GM21528 (cell line): ENCODE data around the gene SKP1.
"Not testable (repeated sequence)": the region's sequence is repeated elsewhere in the genome, so short reads cannot be mapped to it uniquely, and the experiment has no call there.

Experiments
- ATAC-seq: cut with Tn5 transposase; IDR thresholded peaks from one replicate; pipeline ENCODE4 v1.9.1; 2021; ENCODE audit warnings: mild to moderate bottlenecking, moderate library complexity; ENCODE audit not compliant: unreplicated experiment, low FRiP score

SKP1 gene

GRCh38 chr5:134176511-134177368, at the start of gene SKP1:
Gene SKP1 (minus strand): TSS chr5:134176950. CDS start chr5:134174022, 2,928 bp downstream.
- peak; percentile 83 for ATAC-seq

- peak; percentile 80 for ATAC-seq
These were observed 49.2 kb upstream of the SKP1 start, which contains the start of gene PPP2CA for GRCh38 chr5:134225780-134226440. Gene PPP2CA (minus strand): TSS chr5:134226073. CDS start chr5:134225861, 212 bp downstream.

GRCh38 chr5:134224888-134225779, 48.4 kb upstream of the SKP1 start:
- peak; percentile 45 for ATAC-seq

GRCh38 chr5:134223406-134224248, 46.9 kb upstream of the SKP1 start:
- ATAC-seq: no peak

GRCh38 chr5:134221690-134222089, 44.9 kb upstream of the SKP1 start:
- ATAC-seq: not testable (repeated sequence)

- no peak for ATAC-seq
These were observed 39.0 kb upstream of the SKP1 start for GRCh38 chr5:134215757-134216156.

GRCh38 chr5:134211263-134212031, 34.7 kb upstream of the SKP1 start:
- not testable (repeated sequence) for ATAC-seq

GRCh38 chr5:134209477-134210245, 32.9 kb upstream of the SKP1 start:
- ATAC-seq: no peak

GRCh38 chr5:134207696-134208095, 30.9 kb upstream of the SKP1 start:
- ATAC-seq: no peak

- no peak for ATAC-seq
These were observed 29.9 kb upstream of the SKP1 start for GRCh38 chr5:134206627-134207160.

- no peak for ATAC-seq
These were observed 27.8 kb upstream of the SKP1 start for GRCh38 chr5:134204575-134204974.

- ATAC-seq: no peak
These were observed 26.9 kb upstream of the SKP1 start for GRCh38 chr5:134203630-134204029.

GRCh38 chr5:134195666-134196065, 18.9 kb upstream of the SKP1 start:
- no peak for ATAC-seq

GRCh38 chr5:134189031-134189430, 12.3 kb upstream of the SKP1 start:
- no peak for ATAC-seq

GRCh38 chr5:134188092-134188491, 11.3 kb upstream of the SKP1 start:
- no peak for ATAC-seq

GRCh38 chr5:134184155-134185135, 7.7 kb upstream of the SKP1 start:
- peak; percentile 82 for ATAC-seq

GRCh38 chr5:134183481-134183880, 6.7 kb upstream of the SKP1 start:
- no peak for ATAC-seq
